ENCODE measurements around the gene CLSTN2.

GRCh38 chr3:140387244-140387643, 452.3 kb downstream of the CLSTN2 start:
- no peak for TF ChIP-seq EZH2 (IDR thresholded peaks at IDR 0.05; ENCODE audit: low read depth)
- TF ChIP-seq CTCF (conservative IDR thresholded peaks at IDR 0.05): no peak

Data from PC-9 (cell line).